Endothelial cell of umbilical vein (primary cell): ENCODE measurements around the gene MAPT. TPM values are rescaled to one million over a fixed set of nuclear protein-coding genes. Genes with fewer than 3 reads are reported as not detected.

Source experiments
- BruUV-seq: library from RNA; stranded (reverse); fragments of 400-500 nt; replicated peaks from 2 replicates; lab custom pipeline; 2021; lab: Mats Ljungman, UMichigan
- CTCF ChIA-PET: fragments of 300-600, 350-600 bp; sonication (Branson Sonifier 250); formaldehyde crosslinking; loops from one replicate; lab custom pipeline; 2021; ENCODE audit warnings: antibody characterized with exemption, inconsistent platforms; lab: Charles Lee
- POLR2A ChIA-PET: fragments of 300-600, 350-600 bp; sonication (Branson Sonifier 250); formaldehyde crosslinking; loops from one replicate; lab custom pipeline; 2021; ENCODE audit warnings: antibody characterized with exemption, inconsistent platforms; lab: Charles Lee
- DNase-seq: peaks from one replicate; pipeline ENCODE4 v3.0.0-alpha.2; 2011; ENCODE audit warnings: low read depth, low spot score
- FAIRE-seq: peaks from 2 replicates; lab custom pipeline; 2011; peaks lifted over from hg19 to GRCh38; lab: Jason Lieb, UNC
- H2AFZ ChIP-seq: 2 replicates; pipeline ENCODE4 v1.6.0; 2012; ENCODE audit warnings: low read depth, low read length, control low read depth, inconsistent platforms
- H3K27ac ChIP-seq: 2 replicates; pipeline ENCODE4 v1.5.1; 2011; ENCODE audit warnings: low read depth, mild to moderate bottlenecking, control low read depth, low read length, moderate library complexity; ENCODE audit not compliant: insufficient read depth
- H3K27me3 ChIP-seq, 2 experiments: 2 replicates each; pipeline versions ENCODE4 v1.6.0 to v1.6.1; 2011; ENCODE audit warnings: low read length in 2 of 2, mixed read lengths in 1 of 2; ENCODE audit not compliant: control insufficient read depth in 2 of 2, insufficient read depth in 2 of 2
- H3K36me3 ChIP-seq, 2 experiments: 2 replicates in 1 of 2; 3 replicates in 1 of 2; pipeline ENCODE4 v1.5.1; 2011; ENCODE audit warnings: low read length in 2 of 2, mild to moderate bottlenecking in 1 of 2, moderate library complexity in 1 of 2; ENCODE audit not compliant: control insufficient read depth in 2 of 2, insufficient read depth in 2 of 2; ENCODE audit errors: extremely low read depth in 1 of 2
- H3K4me1 ChIP-seq: 3 replicates; pipeline ENCODE4 v1.5.1; 2011; ENCODE audit warnings: mild to moderate bottlenecking, low read length; ENCODE audit not compliant: control insufficient read depth, insufficient read depth; ENCODE audit errors: extremely low read depth
- H3K4me2 ChIP-seq: 2 replicates; pipeline ENCODE4 v1.6.1; 2011; ENCODE audit warnings: low read length, control low read depth, mixed read lengths; ENCODE audit not compliant: insufficient read depth
- H3K4me3 ChIP-seq, 3 experiments: fragments of 200-600 bp in 1 of 3; sonication (generic), shearing (Covaris generic) in 1 of 3; replicated peaks in 1 of 3; 2 replicates each; pipeline ENCODE4 v1.5.1; 2011 to 2016; ENCODE audit warnings: control low read depth in 3 of 3, low read length in 3 of 3, mild to moderate bottlenecking in 2 of 3, inconsistent platforms in 1 of 3, low read depth in 1 of 3, moderate library complexity in 1 of 3; ENCODE audit not compliant: insufficient read depth in 1 of 3
- H3K79me2 ChIP-seq: 2 replicates; pipeline ENCODE4 v1.6.0; 2012; ENCODE audit warnings: low read length, inconsistent platforms; ENCODE audit not compliant: control insufficient read depth, insufficient read depth
- H3K9ac ChIP-seq: replicated peaks from 2 replicates; pipeline ENCODE3; 2011; ENCODE audit warnings: low read length, control low read depth; ENCODE audit not compliant: insufficient read depth; ENCODE audit errors: extremely low read depth
- H3K9me1 ChIP-seq: replicated peaks from 3 replicates; pipeline ENCODE4 v1.6.0; 2011; ENCODE audit warnings: mild to moderate bottlenecking, low read length; ENCODE audit not compliant: control insufficient read depth, insufficient read depth; ENCODE audit errors: extremely low read depth
- H3K9me3 ChIP-seq: replicated peaks from 2 replicates; pipeline ENCODE4 v1.5.1; 2012; ENCODE audit warnings: low read length, inconsistent platforms; ENCODE audit not compliant: control insufficient read depth, insufficient read depth
- H4K20me1 ChIP-seq: replicated peaks from 2 replicates; pipeline ENCODE3; 2011; ENCODE audit warnings: mild to moderate bottlenecking, low read length; ENCODE audit not compliant: control insufficient read depth, insufficient read depth; ENCODE audit errors: extremely low read depth
- CTCF ChIP-seq, 2 donors: IDR thresholded peaks; 1 replicate in 1 of 2; 2 replicates in 1 of 2; pipeline ENCODE4 v1.5.1; 2011; ENCODE audit warnings: low read length in 2 of 2, mild to moderate bottlenecking in 2 of 2, moderate library complexity in 2 of 2, control low read depth in 1 of 2, inconsistent platforms in 1 of 2, low read depth in 1 of 2; ENCODE audit not compliant: insufficient read depth in 1 of 2; ENCODE audit errors: extremely low read depth in 1 of 2
- EZH2 ChIP-seq: IDR thresholded peaks from 2 replicates; pipeline ENCODE4 v1.6.1; 2012; ENCODE audit warnings: borderline replicate concordance, low read depth, mild to moderate bottlenecking, moderate library complexity, low read length, inconsistent platforms; ENCODE audit not compliant: severe bottlenecking
- FOS ChIP-seq: IDR thresholded peaks from 2 replicates; pipeline ENCODE4 v1.6.1; 2011; ENCODE audit warnings: mild to moderate bottlenecking, low read length, moderate library complexity, borderline replicate concordance; ENCODE audit not compliant: insufficient read depth
- GATA2 ChIP-seq: IDR thresholded peaks from 2 replicates; pipeline ENCODE4 v1.7.0; 2011; ENCODE audit warnings: low read depth, mild to moderate bottlenecking, moderate library complexity, mixed read lengths, low read length; ENCODE audit not compliant: insufficient read length, insufficient read depth
- JUN ChIP-seq: IDR thresholded peaks from 2 replicates; pipeline ENCODE4 v1.6.1; 2011; ENCODE audit warnings: borderline replicate concordance, low read depth; ENCODE audit not compliant: insufficient read length, insufficient read depth
- MAX ChIP-seq: IDR thresholded peaks from 2 replicates; pipeline ENCODE4 v1.6.1; 2011; ENCODE audit not compliant: insufficient read depth, insufficient read length
- MYC ChIP-seq: IDR thresholded peaks from one replicate; pipeline ENCODE4 v1.6.1; 2011; ENCODE audit warnings: mild to moderate bottlenecking, low read depth, low read length
- POLR2A ChIP-seq: IDR thresholded peaks from 2 replicates; pipeline ENCODE4 v1.6.1; 2012; ENCODE audit warnings: low read depth, mild to moderate bottlenecking, control low read depth, low read length
- POLR2AphosphoS5 ChIP-seq: IDR thresholded peaks from 2 replicates; pipeline ENCODE4 v1.6.1; 2012; ENCODE audit warnings: low read depth, mild to moderate bottlenecking, control low read depth, low read length, moderate library complexity; ENCODE audit not compliant: insufficient read depth
- dilution Hi-C: fragments of 300-500 bp; cut with MboI; formaldehyde crosslinking; loops from one replicate; pipeline ENCODE4 v1.15.0; 2019; ENCODE audit warnings: low sequenced_read_pairs; ENCODE audit not compliant: extremely low pct_ligation_motif_present
- intact Hi-C: fragments of 100-400 bp; cut with micrococcal nuclease; formaldehyde crosslinking; loops from one replicate; pipeline ENCODE4 v1.10.0; 2022
- polyA plus RNA-seq, 4 experiments: library from polyadenylated mRNA; depleted of rRNA in 3 of 4; stranded (reverse) in 3 of 4; unstranded in 1 of 4; fragments of >200 nt; gene quantifications; 2 replicates each; pipeline versions ENCODE4 v1.2.1 to v1.2.3, GENCODE V29; 2011 to 2012; ENCODE audit warnings: missing spikeins in 1 of 4
- total RNA-seq: library from RNA; stranded (reverse); gene quantifications from 2 replicates; pipeline ENCODE4 v1.2.3, GENCODE V29; 2021

MAPT gene
- total and polyA plus RNA-seq, 2 donors (not counting 3 experiments of a cell fraction or from before 2014, with no cell fraction given), result 0.04 to 0.51 TPM

- Histone ChIP-seq H4K20me1 (no peaks in the 10 kb centered on the region), H3K27me3 (peaks cover 2 to 5% of the 10 kb centered on the region in 2 experiments), H3K4me2 (no peak overlapping the region), H3K27ac (no peak overlapping the region), H3K4me3 (no peak overlapping the region), H3K36me3 (no peaks in the 10 kb centered on the region), H3K9me3 (no peaks in the 10 kb centered on the region), H2AFZ (no peak overlapping the region), H3K9ac (no peak overlapping the region), H3K9me1 (no peaks in the 10 kb centered on the region), H3K4me1 (no peaks in the 10 kb centered on the region), H3K79me2 (no peaks in the 10 kb centered on the region)
- DNase-seq (no peak), FAIRE-seq (no peak)
- intact Hi-C loops, result no loop called here
- CTCF ChIA-PET, result interaction anchor here (0.5 to 1.5 kb wide), 2 partner anchors 18 to 717 kb away, joined by 3 read pairs; no protein-coding TSS in a partner anchor
- dilution Hi-C loops, result no loop called here
- POLR2A ChIA-PET, result no interaction called here
- no TSS peak for BruUV-seq
- no peak for TF ChIP-seq GATA2
- no peak for TF ChIP-seq CTCF (IDR thresholded peaks at IDR 0.05; ENCODE audit: extremely low read depth in 1 of 2, insufficient read depth in 1 of 2, low read depth in 1 of 2, low read length in 2 of 2)
- no peak for TF ChIP-seq FOS
- no peak for TF ChIP-seq JUN
- no peak for TF ChIP-seq POLR2A
- TF ChIP-seq MAX, result no peak
- TF ChIP-seq EZH2, result no peak
- TF ChIP-seq POLR2AphosphoS5, result no peak
- no peak for TF ChIP-seq MYC
Observed at GRCh38 chr17:45870342-45870974, 23.9 kb upstream of the MAPT start.
